Activated T-cell treated with anti-CD3 and anti-CD28 coated beads, Interleukin-2, amount 50 U/mL, for 72 hours (primary cell): ENCODE results near the gene RAD9A. TPM values are rescaled to one million over a fixed set of nuclear protein-coding genes. Genes with fewer than 3 reads are reported as not detected.
A peak's percentile ranks its signal among the peaks of the same experiment; 100 is the strongest.

Source experiments
- ATAC-seq, 2 donors: fragments of 150-1000 bp; cut with Tn5 transposase; replicated peaks in 1 of 2; 2 replicates each; pipeline ENCODE4 v1.10.0; 2021; ENCODE audit warnings: moderate library complexity in 2 of 2, mild to moderate bottlenecking in 1 of 2
- DNase-seq, 2 donors: peaks; one replicate each; pipeline ENCODE4 v3.0.0; 2021 to 2022; ENCODE audit warnings: mixed read lengths in 1 of 2
- H3K27ac Mint-ChIP-seq: one replicate; pipeline ENCODE4 v1.8.0; 2022; ENCODE audit warnings: mild to moderate bottlenecking, moderate library complexity, mixed read lengths
- H3K27me3 Mint-ChIP-seq: one replicate; pipeline ENCODE4 v1.8.0; 2022; ENCODE audit warnings: low read depth, mixed read lengths
- H3K36me3 Mint-ChIP-seq, 2 donors: one replicate each; pipeline ENCODE4 v1.8.0; 2022; ENCODE audit warnings: mixed read lengths in 2 of 2, mild to moderate bottlenecking in 1 of 2; ENCODE audit not compliant: insufficient read depth in 2 of 2
- H3K4me1 Mint-ChIP-seq: one replicate; pipeline ENCODE4 v1.8.0; 2022; ENCODE audit warnings: low read depth, mixed read lengths
- H3K4me3 Mint-ChIP-seq, 2 donors: one replicate each; pipeline ENCODE4 v1.8.0; 2022; ENCODE audit warnings: mild to moderate bottlenecking in 2 of 2, mixed read lengths in 2 of 2, moderate library complexity in 2 of 2
- H3K9me3 Mint-ChIP-seq, 2 donors: one replicate each; pipeline ENCODE4 v1.8.0; 2022; ENCODE audit warnings: mixed read lengths in 2 of 2
- total RNA-seq, 2 donors: library from RNA; stranded (reverse); gene quantifications; one replicate each; pipeline ENCODE4 v1.2.3, GENCODE V29; 2022

RAD9A gene
- total RNA-seq, 2 donors from 2014 or later = 36.7 to 41.2 TPM

- peak; percentile 92 to 95 for ATAC-seq
- Mint-ChIP-seq H3K4me3 (peak within 1 kb of the TSS; percentile 91 to 99), H3K27ac (peak within 1 kb of the TSS; percentile 96), H3K4me1 (peaks cover 52% of the 10 kb centered on the region), H3K27me3 (no peaks in the 10 kb centered on the region), H3K9me3 (no peaks in the 10 kb centered on the region), H3K36me3 (peaks cover 0 to 7% of the 10 kb centered on the region in 2 donors)
- DNase-seq = peak; percentile 99
Measured at GRCh38 chr11:67428052-67429001, 36.5 kb downstream of the RAD9A start, which contains the start of gene RPS6KB2. Gene RPS6KB2, plus strand, starts transcription at chr11:67428494. Its CDS starts 52 bp downstream, at chr11:67428546.

GRCh38 chr11:67429038-67429668 is 37.4 kb downstream of the RAD9A start:
- H3K4me3 Mint-ChIP-seq = peak overlapping the region; percentile 91 to 99
- H3K9me3 Mint-ChIP-seq = no peaks in the 10 kb centered on the region
- H3K4me1 Mint-ChIP-seq = peaks cover 58% of the 10 kb centered on the region
- no peaks in the 10 kb centered on the region for H3K27me3 Mint-ChIP-seq
- H3K27ac Mint-ChIP-seq = peak overlapping the region; percentile 89
- peaks cover 0 to 7% of the 10 kb centered on the region in 2 donors for H3K36me3 Mint-ChIP-seq
- ATAC-seq = no peak
- peak in 1 of 2 donors; percentile 8 for DNase-seq

GRCh38 chr11:67429722-67430121 is 37.9 kb downstream of the RAD9A start:
- Mint-ChIP-seq H3K4me3 (peak overlapping the region; percentile 91 to 99), H3K27me3 (no peaks in the 10 kb centered on the region), H3K9me3 (no peaks in the 10 kb centered on the region), H3K27ac (peak overlapping the region; percentile 65), H3K36me3 (peaks cover 0 to 8% of the 10 kb centered on the region in 2 donors), H3K4me1 (peaks cover 61% of the 10 kb centered on the region)
- DNase-seq = no peak
- no peak for ATAC-seq

DNA sequence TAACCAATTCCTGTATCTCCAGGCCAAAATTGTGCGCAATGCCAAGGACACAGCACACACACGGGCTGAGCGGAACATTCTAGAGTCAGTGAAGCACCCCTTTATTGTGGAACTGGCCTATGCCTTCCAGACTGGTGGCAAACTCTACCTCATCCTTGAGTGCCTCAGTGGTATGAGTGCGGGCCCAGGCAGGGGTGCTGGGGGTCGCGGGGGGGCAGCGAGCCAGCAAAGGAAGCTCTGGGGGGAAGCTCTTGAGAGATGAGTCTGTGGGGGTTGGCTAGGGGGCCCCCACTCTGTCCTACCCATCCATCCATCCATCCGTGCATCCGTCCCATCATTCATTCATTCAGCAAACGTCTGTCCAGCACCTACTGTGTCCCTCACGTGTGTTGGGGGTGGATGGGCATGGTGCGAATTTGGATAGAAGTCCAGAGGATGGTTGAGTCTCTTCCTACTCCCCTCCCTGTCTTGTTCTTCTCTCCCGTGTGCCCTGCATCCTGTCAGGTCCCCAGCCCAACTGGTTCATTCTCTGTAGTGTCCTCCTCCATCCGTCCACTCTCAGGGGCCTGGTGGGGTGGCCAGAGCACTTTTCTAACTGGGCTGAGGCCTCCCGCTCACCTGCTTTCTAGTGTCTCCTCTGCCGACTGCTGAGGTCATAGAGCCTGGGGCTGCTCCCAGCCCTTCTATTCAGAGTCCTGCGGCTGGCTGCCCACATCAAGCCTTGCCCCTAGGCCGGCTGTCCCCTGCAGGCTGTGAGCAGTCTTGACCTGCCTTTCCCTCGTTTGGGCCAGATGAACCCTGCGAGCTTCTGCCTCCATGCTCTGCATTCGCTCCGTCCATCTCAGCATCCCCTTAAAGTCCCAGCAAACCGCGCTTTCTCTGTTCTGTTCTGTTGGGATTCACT is 39.8 kb downstream of the RAD9A start:
- DNase-seq (no peak), ATAC-seq (no peak)
- peak overlapping the region; percentile 69 for H3K27ac Mint-ChIP-seq
- H3K4me1 Mint-ChIP-seq = peaks cover 70% of the 10 kb centered on the region
- H3K36me3 Mint-ChIP-seq = peaks cover 7 to 16% of the 10 kb centered on the region in 2 donors
- H3K27me3 Mint-ChIP-seq = no peaks in the 10 kb centered on the region
- H3K9me3 Mint-ChIP-seq = no peaks in the 10 kb centered on the region
- peak overlapping the region in 1 of 2 donors; percentile 5 for H3K4me3 Mint-ChIP-seq

GRCh38 chr11:67432655-67433349 is 41.0 kb downstream of the RAD9A start:
- Mint-ChIP-seq H3K27ac (peak overlapping the region; percentile 82), H3K27me3 (no peaks in the 10 kb centered on the region), H3K9me3 (no peaks in the 10 kb centered on the region), H3K4me3 (no peak overlapping the region), H3K36me3 (peaks cover 8 to 19% of the 10 kb centered on the region in 2 donors), H3K4me1 (peaks cover 62% of the 10 kb centered on the region)
- no peak for ATAC-seq
- DNase-seq = no peak

DNA sequence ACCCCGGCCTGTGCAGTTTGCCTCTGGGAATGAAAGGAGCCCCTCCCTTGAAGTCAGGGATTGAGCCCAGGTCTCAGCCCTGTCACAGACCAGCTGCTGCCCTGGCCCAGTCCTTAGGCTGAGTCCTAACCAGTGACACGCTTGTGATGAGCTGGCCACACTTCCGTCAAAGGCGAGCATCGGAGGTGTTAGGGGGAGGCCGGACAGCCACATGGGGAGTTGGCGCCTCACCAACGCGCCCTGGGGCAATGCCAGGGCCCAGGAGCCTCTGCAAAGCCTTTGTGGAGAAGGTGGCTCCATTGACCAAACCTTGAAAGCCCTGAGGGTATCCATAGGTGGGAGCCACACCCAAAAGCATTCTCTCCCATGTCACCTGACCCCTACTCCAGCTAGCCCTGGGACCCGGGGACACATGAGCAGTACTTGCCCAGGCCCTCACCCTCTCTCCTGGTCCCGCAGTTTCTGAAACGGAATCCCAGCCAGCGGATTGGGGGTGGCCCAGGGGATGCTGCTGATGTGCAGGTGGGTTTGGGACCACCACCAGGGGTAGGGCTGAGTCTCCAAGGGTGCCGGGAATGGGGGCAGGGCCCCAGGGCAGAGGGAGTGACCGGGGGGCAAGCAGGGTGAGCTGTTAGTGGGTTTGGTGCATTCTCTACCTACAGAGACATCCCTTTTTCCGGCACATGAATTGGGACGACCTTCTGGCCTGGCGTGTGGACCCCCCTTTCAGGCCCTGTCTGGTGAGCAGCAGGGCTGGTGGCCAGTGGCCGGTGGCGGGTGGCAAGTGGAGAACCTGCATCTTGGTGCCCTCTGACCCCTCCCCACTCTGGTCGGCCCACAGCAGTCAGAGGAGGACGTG is 42.0 kb downstream of the RAD9A start:
- no peaks in the 10 kb centered on the region for H3K27me3 Mint-ChIP-seq
- peaks cover 8 to 21% of the 10 kb centered on the region in 2 donors for H3K36me3 Mint-ChIP-seq
- no peak for DNase-seq
- peak overlapping the region; percentile 82 for H3K27ac Mint-ChIP-seq
- H3K9me3 Mint-ChIP-seq = no peaks in the 10 kb centered on the region
- H3K4me1 Mint-ChIP-seq = peaks cover 64% of the 10 kb centered on the region
- peak overlapping the region; percentile 62 to 97 for H3K4me3 Mint-ChIP-seq
- no peak for ATAC-seq

GRCh38 chr11:67434395-67434881 is 42.7 kb downstream of the RAD9A start:
- Mint-ChIP-seq H3K4me3 (peak overlapping the region; percentile 62 to 97), H3K4me1 (peaks cover 68% of the 10 kb centered on the region), H3K36me3 (peaks cover 8 to 23% of the 10 kb centered on the region in 2 donors), H3K27ac (peak overlapping the region; percentile 61), H3K9me3 (no peaks in the 10 kb centered on the region), H3K27me3 (no peaks in the 10 kb centered on the region)
- no peak for DNase-seq
- ATAC-seq = no peak

GRCh38 chr11:67435031-67435726 is 43.4 kb downstream of the RAD9A start:
- Mint-ChIP-seq H3K4me3 (peak overlapping the region; percentile 91 to 97), H3K27me3 (no peaks in the 10 kb centered on the region), H3K27ac (peak overlapping the region; percentile 91), H3K36me3 (peaks cover 10 to 24% of the 10 kb centered on the region in 2 donors), H3K4me1 (peaks cover 71% of the 10 kb centered on the region), H3K9me3 (no peaks in the 10 kb centered on the region)
- ATAC-seq (no peak), DNase-seq (no peak)

DNA sequence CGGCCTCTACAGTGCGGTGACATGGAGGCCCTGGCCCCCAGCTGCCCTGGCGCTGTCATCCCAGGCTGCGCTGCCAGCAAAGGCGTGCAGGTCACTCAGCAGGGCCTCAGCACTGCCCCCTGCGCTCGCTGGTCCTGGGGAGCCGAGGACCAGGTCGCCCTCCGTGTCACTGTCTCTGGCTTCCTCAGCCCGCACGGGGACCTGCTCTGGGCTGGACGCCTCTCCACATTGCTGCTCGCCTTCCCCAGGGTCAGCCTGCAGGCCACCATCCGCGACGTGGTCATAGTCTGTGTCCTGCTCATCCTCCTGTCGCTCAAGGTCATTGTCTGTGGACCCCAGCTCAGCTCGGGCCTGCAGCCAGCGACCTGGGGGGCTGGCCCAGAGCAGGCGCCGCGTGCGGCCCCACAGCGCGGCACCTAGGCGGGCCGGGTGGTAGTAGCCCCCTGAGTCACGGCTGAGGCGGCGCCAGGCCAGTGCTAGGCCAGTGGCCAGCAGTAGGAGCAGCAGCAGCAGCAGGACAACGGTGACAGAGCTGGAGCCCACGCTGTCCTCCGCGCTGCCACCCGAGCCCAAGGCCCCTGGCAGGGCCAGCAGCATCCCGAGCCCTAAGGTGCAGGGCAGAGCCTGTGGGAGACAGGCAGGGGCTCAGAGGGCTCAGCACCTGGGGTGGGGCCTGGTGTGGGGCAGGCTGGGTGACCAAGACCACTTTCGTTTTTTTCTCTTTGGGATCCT is 44.1 kb downstream of the RAD9A start:
- peak in 1 of 2 donors; percentile 0 for ATAC-seq
- no peak for DNase-seq
- peaks cover 10 to 24% of the 10 kb centered on the region in 2 donors for H3K36me3 Mint-ChIP-seq

DNA sequence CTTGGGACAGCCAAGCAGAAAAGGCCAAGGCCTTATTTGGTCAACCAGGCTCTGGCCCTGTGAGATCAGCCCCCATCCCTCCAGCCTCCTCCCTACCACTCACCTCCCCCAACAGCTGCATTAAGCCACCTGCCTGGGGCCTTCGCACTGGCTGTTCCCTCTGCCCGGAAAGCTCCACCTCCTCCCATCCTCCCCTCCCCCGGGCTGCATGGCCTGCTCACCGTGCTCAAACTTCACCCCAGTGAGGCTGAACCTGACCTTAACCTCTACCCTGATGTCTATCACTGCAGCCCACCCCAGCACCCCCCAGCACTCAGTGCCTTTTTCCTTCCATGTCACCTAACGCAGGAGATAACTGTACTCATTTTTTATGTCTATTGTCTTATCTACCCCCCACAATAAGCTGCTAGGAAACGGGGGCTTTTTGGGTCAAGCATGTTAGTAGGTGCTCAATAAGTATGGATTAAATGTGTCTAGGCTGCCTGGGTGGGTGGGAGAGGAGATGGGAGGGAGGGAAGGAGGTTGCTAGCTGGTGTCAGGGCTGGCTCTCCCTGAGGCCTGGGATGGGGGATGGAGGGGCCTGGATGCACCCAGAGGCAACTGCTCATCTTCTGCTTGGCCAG is 44.8 kb downstream of the RAD9A start:
- no peaks in the 10 kb centered on the region for H3K9me3 Mint-ChIP-seq
- peaks cover 66% of the 10 kb centered on the region for H3K4me1 Mint-ChIP-seq
- peak overlapping the region; percentile 20 for H3K27ac Mint-ChIP-seq
- peak; percentile 31 to 38 for ATAC-seq
- peak overlapping the region; percentile 91 to 97 for H3K4me3 Mint-ChIP-seq
- peak; percentile 76 to 80 for DNase-seq
- no peaks in the 10 kb centered on the region for H3K27me3 Mint-ChIP-seq
- H3K36me3 Mint-ChIP-seq = peaks cover 10 to 24% of the 10 kb centered on the region in 2 donors

More for the DNA sequence above, 44.1 kb downstream of the RAD9A start:
- Mint-ChIP-seq H3K4me1 (peaks cover 71% of the 10 kb centered on the region), H3K27ac (peak overlapping the region; percentile 81), H3K4me3 (peak overlapping the region; percentile 91 to 97), H3K27me3 (no peaks in the 10 kb centered on the region), H3K9me3 (no peaks in the 10 kb centered on the region)
